GM12878 (cell line): ENCODE results near the gene LYPD4. TPM values are rescaled to one million over a fixed set of nuclear protein-coding genes. Genes with fewer than 3 reads are reported as not detected.

Experiments
- ATAC-seq: fragments of 200-7000 bp; cut with Tn5 transposase; 3 replicates; pipeline ENCODE4 v1.9.1; 2020; ENCODE audit warnings: mild to moderate bottlenecking, moderate library complexity
- BruUV-seq: library from RNA; stranded (reverse); fragments of 400-500 nt; replicated peaks from 2 replicates; lab custom pipeline; 2021; lab: Mats Ljungman, UMichigan
- CTCF ChIA-PET: fragments of 300-600 bp; sonication (Branson Sonifier 250); formaldehyde crosslinking; extraction: SDS; loops from one replicate; lab custom pipeline; 2021; ENCODE audit warnings: inconsistent platforms; lab: Yijun Ruan, JAX
- POLR2A ChIA-PET: fragments of 350-600 bp; formaldehyde crosslinking; extraction: SDS; loops from one replicate; lab custom pipeline; 2021; ENCODE audit warnings: inconsistent platforms; lab: Charles Lee
- RAD21 ChIA-PET: fragments of 300-600 bp; sonication (Branson Sonifier 250); formaldehyde crosslinking; loops from one replicate; lab custom pipeline; 2023; ENCODE audit warnings: antibody characterized with exemption; ENCODE audit not compliant: unreplicated experiment; lab: Charles Lee
- SMC1A ChIA-PET: fragments of 300-600 bp; sonication (Branson Sonifier 250); formaldehyde crosslinking; loops from one replicate; lab custom pipeline; 2023; ENCODE audit not compliant: unreplicated experiment, uncharacterized antibody; lab: Charles Lee
- DNase-seq: peaks from one replicate; pipeline ENCODE4 v3.0.0-alpha.2; 2011; ENCODE audit warnings: low read depth, low spot score
- FAIRE-seq: peaks from 3 replicates; lab custom pipeline; 2011; peaks lifted over from hg19 to GRCh38; lab: Jason Lieb, UNC
- H2AFZ ChIP-seq: 2 replicates; pipeline ENCODE4 v1.6.0; 2011; ENCODE audit warnings: low read depth, low read length, control low read depth; ENCODE audit not compliant: control insufficient read depth
- H3K27ac ChIP-seq: 2 replicates; pipeline ENCODE4 v1.5.1; 2011; ENCODE audit warnings: control low read depth; ENCODE audit not compliant: control insufficient read depth, insufficient read depth
- H3K27me3 ChIP-seq, 2 experiments: replicated peaks in 1 of 2; 2 replicates each; pipeline versions ENCODE4 v1.6.0 to v1.6.1; 2011; ENCODE audit warnings: low read length in 1 of 2; ENCODE audit not compliant: control insufficient read depth in 2 of 2, insufficient read depth in 2 of 2
- H3K36me3 ChIP-seq, 2 experiments: 2 replicates each; pipeline ENCODE4 v1.5.1; 2011; ENCODE audit warnings: low read length in 1 of 2; ENCODE audit not compliant: control insufficient read depth in 2 of 2, insufficient read depth in 2 of 2
- H3K4me1 ChIP-seq: 2 replicates; pipeline ENCODE4 v1.6.1; 2011; ENCODE audit warnings: mild to moderate bottlenecking, low read length, moderate library complexity, mixed read lengths; ENCODE audit not compliant: control insufficient read depth, insufficient read depth
- H3K4me2 ChIP-seq: 2 replicates; pipeline ENCODE4 v1.6.0; 2011; ENCODE audit warnings: control low read depth; ENCODE audit not compliant: control insufficient read depth, insufficient read depth
- H3K4me3 ChIP-seq: fragments of 200-600 bp; sonication (generic); 2 replicates; pipeline ENCODE4 v1.5.1; 2016
- H3K79me2 ChIP-seq: 2 replicates; pipeline ENCODE4 v1.6.0; 2011; ENCODE audit warnings: low read length; ENCODE audit not compliant: control insufficient read depth, insufficient read depth
- H3K9ac ChIP-seq: 2 replicates; pipeline ENCODE4 v1.8.0; 2011; ENCODE audit warnings: low read length, control low read depth, mixed read lengths; ENCODE audit not compliant: control insufficient read depth, insufficient read depth
- H3K9me3 ChIP-seq: replicated peaks from 3 replicates; pipeline ENCODE4 v1.5.1; 2011; ENCODE audit warnings: mild to moderate bottlenecking, low read length; ENCODE audit not compliant: control insufficient read depth, insufficient read depth
- H4K20me1 ChIP-seq: 2 replicates; pipeline ENCODE4 v1.6.0; 2011; ENCODE audit not compliant: control insufficient read depth, insufficient read depth
- BACH1 ChIP-seq: fragments of 450-650 bp; IDR thresholded peaks from 2 replicates; pipeline ENCODE4 v1.6.1; 2017; ENCODE audit warnings: mild to moderate bottlenecking, borderline replicate concordance
- CEBPB ChIP-seq, 2 experiments: fragments of 150-350 bp in 1 of 2; IDR thresholded peaks; 2 replicates each; pipeline ENCODE4 v1.6.1; 2012 to 2014; ENCODE audit warnings: low read depth in 2 of 2, low read length in 2 of 2, borderline replicate concordance in 1 of 2, inconsistent platforms in 1 of 2
- CHD1 ChIP-seq: IDR thresholded peaks from 2 replicates; pipeline ENCODE4 v1.6.1; 2012; ENCODE audit warnings: low read depth, low read length, improper control_type of control experiment
- EP300 ChIP-seq, 2 experiments: fragments of 150-350 bp in 1 of 2; IDR thresholded peaks; 2 replicates each; pipeline ENCODE4 v1.6.1; 2011 to 2012; ENCODE audit warnings: low read depth in 2 of 2, low read length in 2 of 2, borderline replicate concordance in 1 of 2, improper control_type of control experiment in 1 of 2, inconsistent platforms in 1 of 2; ENCODE audit not compliant: control insufficient read depth in 1 of 2
- ESRRA ChIP-seq: IDR thresholded peaks from 2 replicates; pipeline ENCODE4 v1.6.1; 2012; ENCODE audit warnings: mild to moderate bottlenecking, low read length, improper control_type of control experiment
- HDGF ChIP-seq: fragments of 450-650 bp; IDR thresholded peaks from 2 replicates; pipeline ENCODE4 v1.6.1; 2016; ENCODE audit warnings: antibody characterized with exemption
- LARP7 ChIP-seq: fragments of 450-650 bp; IDR thresholded peaks from 2 replicates; pipeline ENCODE4 v1.6.1; 2017; ENCODE audit warnings: mild to moderate bottlenecking
- NR2C2 ChIP-seq: IDR thresholded peaks from 2 replicates; pipeline ENCODE4 v1.6.1; 2011; ENCODE audit warnings: borderline replicate concordance, low read depth; ENCODE audit not compliant: control insufficient read depth, insufficient read length
- RUNX3 ChIP-seq: IDR thresholded peaks from 2 replicates; pipeline ENCODE4 v1.6.1; 2012; ENCODE audit warnings: low read length, inconsistent platforms
- SIX5 ChIP-seq: IDR thresholded peaks from 2 replicates; pipeline ENCODE4 v1.6.1; 2011; ENCODE audit warnings: mild to moderate bottlenecking, low read depth, low read length, moderate library complexity; ENCODE audit not compliant: severe bottlenecking
- SP1 ChIP-seq: IDR thresholded peaks from one replicate; pipeline ENCODE4 v1.6.1; 2011; ENCODE audit warnings: low read depth, low read length
- TAF1 ChIP-seq: IDR thresholded peaks from 2 replicates; pipeline ENCODE4 v1.6.1; 2011; ENCODE audit warnings: mild to moderate bottlenecking, low read depth, low read length, borderline replicate concordance
- TCF12 ChIP-seq: IDR thresholded peaks from 2 replicates; pipeline ENCODE4 v1.6.1; 2011; ENCODE audit warnings: low read depth, mild to moderate bottlenecking, low read length
- YY1 ChIP-seq: IDR thresholded peaks from 2 replicates; pipeline ENCODE4 v1.6.1; 2011; ENCODE audit warnings: low read depth, mild to moderate bottlenecking, low read length
- ZNF217 ChIP-seq: fragments of 450-650 bp; IDR thresholded peaks from 2 replicates; pipeline ENCODE4 v1.6.1; 2017; ENCODE audit warnings: antibody characterized with exemption, mild to moderate bottlenecking
- ZNF24 ChIP-seq: fragments of 450-650 bp; IDR thresholded peaks from 2 replicates; pipeline ENCODE4 v1.6.1; 2017; ENCODE audit warnings: antibody characterized with exemption, mild to moderate bottlenecking
- ZNF622 ChIP-seq: fragments of 450-650 bp; IDR thresholded peaks from 2 replicates; pipeline ENCODE4 v1.6.1; 2017; ENCODE audit warnings: mild to moderate bottlenecking, inconsistent platforms
- WGBS: methylation state at CpG from one replicate; pipeline ENCODE4 v1.1.6; 2016; ENCODE audit warnings: low lambda C conversion rate; ENCODE audit not compliant: insufficient replicate concordance, insufficient coverage; ENCODE audit errors: missing lambda C conversion rate; 5-methylcytosine and 5-hydroxymethylcytosine counted together
- in situ Hi-C: fragments of 300-500 bp; cut with MboI; formaldehyde crosslinking; loops from 9 replicates; pipeline ENCODE4 v1.14.3; 2018; ENCODE audit warnings: mixed read lengths
- intact Hi-C: fragments of 100-400 bp; cut with micrococcal nuclease; formaldehyde crosslinking; loops from one replicate; pipeline ENCODE4 v1.14.2; 2022; ENCODE audit not compliant: unreplicated experiment
- polyA plus RNA-seq, 11 experiments: library from polyadenylated mRNA; depleted of rRNA in 4 of 11; unstranded in 6 of 11; stranded (reverse) in 5 of 11; fragments of >200 nt; fragmentation: Nextera tagmentation in 4 of 11; fragmentation: Illumina TruSeq in 1 of 11; extraction: Ambion mirVana in 4 of 11; extraction: Trizol in 1 of 11; gene quantifications; 1 replicate in 1 of 11; 2 replicates in 10 of 11; pipeline versions ENCODE4 v1.2.1 to v1.2.3, GENCODE V29; 2011 to 2016; ENCODE audit warnings: inconsistent platforms in 2 of 11, missing spikeins in 2 of 11, low read depth in 1 of 11
- total RNA-seq, 4 experiments: library from RNA; depleted of rRNA in 3 of 4; stranded (reverse); fragments of >200 nt in 3 of 4; fragmentation: Illumina TruSeq in 1 of 4; extraction: Trizol in 1 of 4; gene quantifications; 2 replicates each; pipeline versions ENCODE4 v1.2.1 to v1.2.3, GENCODE V29; 2013 to 2021
- TF ChIP-seq, protein P1 (sequence below): fragments of 450-650 bp; IDR thresholded peaks from 2 replicates; pipeline ENCODE4 v1.6.1; 2017; ENCODE audit warnings: mild to moderate bottlenecking, moderate library complexity

LYPD4 gene
- total and polyA plus RNA-seq, 10 of the 15 experiments (the other 5 are each of a cell fraction or from before 2014, with no cell fraction given), result not detected

DNA sequence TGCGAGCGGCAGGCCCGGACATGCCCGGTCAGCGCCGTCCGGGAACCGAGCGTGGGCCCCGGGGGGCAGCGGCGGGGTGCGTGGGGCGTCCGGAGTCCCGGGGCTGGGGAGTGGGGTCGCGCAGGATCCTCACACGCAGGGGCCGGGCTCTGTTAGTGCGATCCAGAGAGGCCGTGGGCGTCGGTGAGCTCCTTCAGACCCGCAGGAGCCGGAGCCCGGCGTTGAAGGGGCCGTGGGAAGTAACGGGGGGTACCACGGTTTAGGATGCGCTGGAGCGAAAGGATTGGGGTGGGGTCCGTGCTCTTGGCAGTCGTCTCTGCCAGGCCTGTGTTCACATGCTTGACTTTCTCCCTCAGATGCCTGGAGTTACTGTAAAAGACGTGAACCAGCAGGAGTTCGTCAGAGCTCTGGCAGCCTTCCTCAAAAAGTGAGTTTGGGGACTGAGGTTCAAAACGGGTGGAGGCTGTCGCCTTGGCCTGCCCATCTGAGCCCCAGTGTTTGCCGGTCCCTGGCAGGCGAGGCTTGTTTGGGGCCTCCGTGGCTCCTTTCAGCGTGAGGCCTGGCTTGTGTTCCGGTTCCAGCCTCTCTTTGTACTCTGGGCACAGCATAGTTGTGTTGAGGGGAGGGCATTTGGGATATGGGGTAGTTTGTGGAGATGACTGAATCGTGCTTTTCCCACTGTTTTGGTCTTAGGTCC is 16.1 kb upstream of the LYPD4 start:
- BruUV-seq, result no TSS peak
- in situ Hi-C loops (no loop called here), intact Hi-C loops (no loop called here)
- peaks cover 28% of the 10 kb centered on the region for H3K4me1 ChIP-seq
- H3K9ac ChIP-seq, result peak overlapping the region; percentile 100
- under 1% methylated on average over 31 of the region's 45 CpGs for WGBS
- H3K4me2 ChIP-seq, result peak overlapping the region; percentile 84
- no peak overlapping the region for H2AFZ ChIP-seq
- no peaks in the 10 kb centered on the region for H3K9me3 ChIP-seq
- peaks cover 57% of the 10 kb centered on the region for H3K79me2 ChIP-seq
- ChIA-PET RAD21 (interaction anchor here (0.6 to 4.4 kb wide), 12 partner anchors 12 to 200 kb away, joined by 3 to 57 read pairs (median 8); partner anchors contain the start of genes CD79A, ERFL and RABAC1), CTCF (interaction anchor here (1.3 to 4.6 kb wide), 11 partner anchors 13 to 97 kb away, joined by 3 to 85 read pairs (median 12); partner anchors contain the start of genes CD79A and RABAC1), POLR2A (interaction anchor here (0.5 to 4.3 kb wide), 9 partner anchors 11 to 536 kb away, joined by 3 to 46 read pairs (median 14); partner anchors contain the start of genes CD79A and RABAC1), SMC1A (interaction anchor here (0.8 to 4.9 kb wide), 12 partner anchors 8 to 91 kb away, joined by 3 to 47 read pairs (median 8); partner anchors contain the start of genes ARHGEF1 and CD79A)
- FAIRE-seq, result no peak
- no peaks in the 10 kb centered on the region for H3K27me3 ChIP-seq
- ATAC-seq, result no peak
- H4K20me1 ChIP-seq, result peaks cover 16% of the 10 kb centered on the region
- no peak for DNase-seq
- peaks cover 26 to 27% of the 10 kb centered on the region in 2 experiments for H3K36me3 ChIP-seq
- peak overlapping the region; percentile 98 for H3K27ac ChIP-seq
- H3K4me3 ChIP-seq, result peak overlapping the region; percentile 94
- peak; percentile 92; the same call in 1 of the 2 replicates for TF ChIP-seq CHD1
- no peak for TF ChIP-seq SIX5
- TF ChIP-seq BACH1, result peak; percentile 8; the same call in 1 of the 2 replicates
- TF ChIP-seq CEBPB (IDR thresholded peaks at IDR 0.05; ENCODE audit: borderline replicate concordance in 1 of 2, low read depth in 2 of 2, low read length in 2 of 2), result no peak
- TF ChIP-seq LARP7, result 0 out of 2 replicates have a peak, but pooled peaks have one; percentile 5
- TF ChIP-seq TCF12, result no peak
- TF ChIP-seq EP300 (IDR thresholded peaks at IDR 0.05; ENCODE audit: borderline replicate concordance in 1 of 2, control insufficient read depth in 1 of 2, low read depth in 2 of 2, low read length in 2 of 2), result no peak
- TF ChIP-seq SP1, result no peak
- TF ChIP-seq, protein P1, sequence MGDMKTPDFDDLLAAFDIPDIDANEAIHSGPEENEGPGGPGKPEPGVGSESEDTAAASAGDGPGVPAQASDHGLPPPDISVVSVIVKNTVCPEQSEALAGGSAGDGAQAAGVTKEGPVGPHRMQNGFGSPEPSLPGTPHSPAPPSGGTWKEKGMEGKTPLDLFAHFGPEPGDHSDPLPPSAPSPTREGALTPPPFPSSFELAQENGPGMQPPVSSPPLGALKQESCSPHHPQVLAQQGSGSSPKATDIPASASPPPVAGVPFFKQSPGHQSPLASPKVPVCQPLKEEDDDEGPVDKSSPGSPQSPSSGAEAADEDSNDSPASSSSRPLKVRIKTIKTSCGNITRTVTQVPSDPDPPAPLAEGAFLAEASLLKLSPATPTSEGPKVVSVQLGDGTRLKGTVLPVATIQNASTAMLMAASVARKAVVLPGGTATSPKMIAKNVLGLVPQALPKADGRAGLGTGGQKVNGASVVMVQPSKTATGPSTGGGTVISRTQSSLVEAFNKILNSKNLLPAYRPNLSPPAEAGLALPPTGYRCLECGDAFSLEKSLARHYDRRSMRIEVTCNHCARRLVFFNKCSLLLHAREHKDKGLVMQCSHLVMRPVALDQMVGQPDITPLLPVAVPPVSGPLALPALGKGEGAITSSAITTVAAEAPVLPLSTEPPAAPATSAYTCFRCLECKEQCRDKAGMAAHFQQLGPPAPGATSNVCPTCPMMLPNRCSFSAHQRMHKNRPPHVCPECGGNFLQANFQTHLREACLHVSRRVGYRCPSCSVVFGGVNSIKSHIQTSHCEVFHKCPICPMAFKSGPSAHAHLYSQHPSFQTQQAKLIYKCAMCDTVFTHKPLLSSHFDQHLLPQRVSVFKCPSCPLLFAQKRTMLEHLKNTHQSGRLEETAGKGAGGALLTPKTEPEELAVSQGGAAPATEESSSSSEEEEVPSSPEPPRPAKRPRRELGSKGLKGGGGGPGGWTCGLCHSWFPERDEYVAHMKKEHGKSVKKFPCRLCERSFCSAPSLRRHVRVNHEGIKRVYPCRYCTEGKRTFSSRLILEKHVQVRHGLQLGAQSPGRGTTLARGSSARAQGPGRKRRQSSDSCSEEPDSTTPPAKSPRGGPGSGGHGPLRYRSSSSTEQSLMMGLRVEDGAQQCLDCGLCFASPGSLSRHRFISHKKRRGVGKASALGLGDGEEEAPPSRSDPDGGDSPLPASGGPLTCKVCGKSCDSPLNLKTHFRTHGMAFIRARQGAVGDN, result no peak; the same call in 1 of the 2 replicates
- TF ChIP-seq ZNF217, result 0 out of 2 replicates have a peak, but pooled peaks have one; percentile 5
- no peak for TF ChIP-seq ZNF622
- peak; percentile 31; the same call in 1 of the 2 replicates for TF ChIP-seq TAF1
- TF ChIP-seq ESRRA, result 0 out of 2 replicates have a peak, but pooled peaks have one; percentile 0
- TF ChIP-seq ZNF24, result 0 out of 2 replicates have a peak, but pooled peaks have one; percentile 5
- TF ChIP-seq YY1, result no peak
- TF ChIP-seq HDGF, result peak; percentile 69
- no peak for TF ChIP-seq NR2C2
- TF ChIP-seq RUNX3, result no peak
